ENCODE results near the gene NFU1. TPM values are rescaled to one million over a fixed set of nuclear protein-coding genes. Genes with fewer than 3 reads are reported as not detected.

NFU1 gene
- total RNA-seq (2021; ENCODE audit: unreplicated experiment) (38.2 TPM), Bru-seq, nascent RNA (percentile 60 among the genes with signal in this experiment), BruChase-seq, experiment 1, labeled RNA remaining after a 6-hour chase (percentile 55 among the genes with signal in this experiment), BruChase-seq, experiment 2, labeled RNA remaining after a 2-hour chase (percentile 47 among the genes with signal in this experiment)
- 29.4 and 36.1 TPM in 2 replicates for polyA plus RNA-seq (2012)
- long read RNA-seq, transcript NFU1-203 (8 exons, 1,467 nt) = major isoform, 10 of 17 reads
- long read RNA-seq, partial matches to known transcripts = 5 of 17 reads
- long read RNA-seq, other reads (novel, unspliced or antisense) = 0 of 17 reads

DNA sequence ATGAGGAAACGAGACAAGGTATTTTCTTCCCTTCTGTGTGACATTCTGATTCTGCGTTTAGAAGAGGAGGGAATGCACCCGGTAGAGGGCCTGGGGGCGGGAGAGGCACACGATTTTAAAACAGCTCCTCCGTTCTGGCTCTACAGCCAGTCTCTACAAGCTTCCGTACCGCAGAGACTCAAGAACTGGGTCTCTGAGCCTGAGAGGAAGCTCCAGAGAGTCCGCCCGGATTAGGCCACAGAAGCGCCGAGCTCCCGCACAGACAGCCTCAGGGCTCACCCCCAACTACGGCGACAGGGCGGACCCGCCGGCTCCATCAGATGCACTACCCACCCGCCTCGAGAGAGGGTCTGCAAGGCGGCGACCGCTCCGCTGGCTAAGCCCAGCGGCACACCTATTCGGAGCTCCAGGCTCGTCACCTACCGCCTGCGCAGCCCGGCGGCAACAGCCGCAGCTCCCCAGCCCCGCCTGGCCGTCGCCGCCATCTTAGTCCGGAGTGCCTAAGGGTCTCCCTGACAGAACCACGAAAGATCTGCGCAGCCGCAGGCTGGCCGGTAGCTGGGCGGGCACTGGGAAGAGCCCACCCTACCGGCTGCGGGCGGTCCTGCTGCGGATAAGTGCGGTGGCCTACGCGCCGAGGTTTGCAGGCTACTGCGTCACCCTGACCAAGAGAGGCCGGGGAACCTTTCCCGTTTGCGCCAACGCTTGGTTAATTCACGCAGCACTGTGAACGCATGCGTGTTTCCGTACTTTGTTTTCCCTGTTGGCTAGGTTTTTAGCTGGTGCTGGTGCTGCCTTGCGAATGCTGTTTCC is at the start of gene NFU1:
TSS of gene NFU1 (minus strand) at position 498 of the 813 bp plus-strand sequence. CDS start at position 485, 13 bp downstream.
- Histone ChIP-seq H3K4me3 (replicated peaks in 1 of 2; ENCODE audit: low read depth in 1 of 2, low read length in 2 of 2) (peak within 1 kb of the TSS; percentile 75 to 94), H3K9me2 (ENCODE audit: insufficient read depth) (no peaks in the 10 kb centered on the region), H4K20me1 (ENCODE audit: insufficient read depth) (no peaks in the 10 kb centered on the region), H3K9ac (ENCODE audit: low read length) (peak within 1 kb of the TSS; percentile 78), H3K79me2 (ENCODE audit: insufficient read depth, low read length) (peaks cover 22% of the 10 kb centered on the region), H3K27ac (ENCODE audit: low read depth, low read length) (peak within 1 kb of the TSS; percentile 92), H2AFZ (ENCODE audit: low read depth, low read length, poor library complexity, severe bottlenecking) (peak within 1 kb of the TSS; percentile 65), H3K4me2 (ENCODE audit: low read length) (peak within 1 kb of the TSS; percentile 88), H3K4me1 (ENCODE audit: control insufficient read depth in 1 of 2, insufficient read depth in 2 of 2, low read length in 2 of 2) (peaks cover 9 to 24% of the 10 kb centered on the region in 2 experiments; a peak in 3 of 4 replicates), H3K9me3 (ENCODE audit: control insufficient read depth in 1 of 2, insufficient read depth in 1 of 2, low read depth in 1 of 2, low read length in 2 of 2) (no peaks in the 10 kb centered on the region), H3K27me3 (ENCODE audit: insufficient read depth, low read length) (no peaks in the 10 kb centered on the region), H3K36me3 (ENCODE audit: control insufficient read depth in 1 of 2, insufficient read depth in 2 of 2, low read length in 2 of 2) (no peaks in the 10 kb centered on the region; a peak in 1 of 4 replicates)
- intact Hi-C loops (cut with micrococcal nuclease) = no loop called here
- ChIA-PET POLR2A (interaction anchor here (0.8 to 1.4 kb wide), 4 partner anchors 12 to 494 kb away, joined by 3 to 4 read pairs (median 3); no protein-coding TSS in a partner anchor), CTCF (interaction anchor here (0.9 to 2.2 kb wide), 3 partner anchors 48 to 277 kb away, joined by 3 to 5 read pairs (median 3); no protein-coding TSS in a partner anchor), RAD21 (ENCODE audit: low non-redundant PET in 1 of 2, low total read pairs in 2 of 2, uncharacterized antibody in 2 of 2, unreplicated experiment in 2 of 2) (no interaction called here)
- peak; percentile 14; the same call in 1 of the 2 replicates for TF ChIP-seq SIN3A (IDR thresholded peaks at IDR 0.05; ENCODE audit: low read depth)
- TF ChIP-seq YY1 (IDR thresholded peaks at IDR 0.05; ENCODE audit: extremely low read depth, insufficient replicate concordance, low read depth, low read length) = peak; percentile 96
- peak; percentile 97 for TF ChIP-seq POLR2AphosphoS5 (IDR thresholded peaks at IDR 0.05; ENCODE audit: low read depth, low read length)
- TF ChIP-seq ELF1 (IDR thresholded peaks at IDR 0.05; ENCODE audit: borderline replicate concordance, low read depth) = no peak
- TF ChIP-seq CEBPB (IDR thresholded peaks at IDR 0.05; ENCODE audit: low read depth) = no peak; the same call in 1 of the 2 replicates
- 0 out of 2 replicates have a peak, but pooled peaks have one; percentile 9 for TF ChIP-seq CBX3 (IDR thresholded peaks at IDR 0.05; ENCODE audit: low read depth)
- TF ChIP-seq POLR2A (IDR thresholded peaks at IDR 0.05; ENCODE audit: borderline replicate concordance, extremely low read depth, insufficient read depth, insufficient read length) = peak; percentile 93
- TF ChIP-seq FOSL1 (IDR thresholded peaks at IDR 0.05; ENCODE audit: low read depth) = no peak
- peak; percentile 15 for TF ChIP-seq TCF7L2 (IDR thresholded peaks at IDR 0.05; ENCODE audit: borderline replicate concordance, extremely low read depth, insufficient read depth, insufficient read length)
- no peak for TF ChIP-seq ZNF274 (IDR thresholded peaks at IDR 0.05; ENCODE audit: low read depth, low read length)
- TF ChIP-seq, protein P1, sequence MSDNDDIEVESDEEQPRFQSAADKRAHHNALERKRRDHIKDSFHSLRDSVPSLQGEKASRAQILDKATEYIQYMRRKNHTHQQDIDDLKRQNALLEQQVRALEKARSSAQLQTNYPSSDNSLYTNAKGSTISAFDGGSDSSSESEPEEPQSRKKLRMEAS (IDR thresholded peaks at IDR 0.05) = peak; percentile 37
- TF ChIP-seq, protein P2, sequence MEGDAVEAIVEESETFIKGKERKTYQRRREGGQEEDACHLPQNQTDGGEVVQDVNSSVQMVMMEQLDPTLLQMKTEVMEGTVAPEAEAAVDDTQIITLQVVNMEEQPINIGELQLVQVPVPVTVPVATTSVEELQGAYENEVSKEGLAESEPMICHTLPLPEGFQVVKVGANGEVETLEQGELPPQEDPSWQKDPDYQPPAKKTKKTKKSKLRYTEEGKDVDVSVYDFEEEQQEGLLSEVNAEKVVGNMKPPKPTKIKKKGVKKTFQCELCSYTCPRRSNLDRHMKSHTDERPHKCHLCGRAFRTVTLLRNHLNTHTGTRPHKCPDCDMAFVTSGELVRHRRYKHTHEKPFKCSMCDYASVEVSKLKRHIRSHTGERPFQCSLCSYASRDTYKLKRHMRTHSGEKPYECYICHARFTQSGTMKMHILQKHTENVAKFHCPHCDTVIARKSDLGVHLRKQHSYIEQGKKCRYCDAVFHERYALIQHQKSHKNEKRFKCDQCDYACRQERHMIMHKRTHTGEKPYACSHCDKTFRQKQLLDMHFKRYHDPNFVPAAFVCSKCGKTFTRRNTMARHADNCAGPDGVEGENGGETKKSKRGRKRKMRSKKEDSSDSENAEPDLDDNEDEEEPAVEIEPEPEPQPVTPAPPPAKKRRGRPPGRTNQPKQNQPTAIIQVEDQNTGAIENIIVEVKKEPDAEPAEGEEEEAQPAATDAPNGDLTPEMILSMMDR (IDR thresholded peaks at IDR 0.05 in 2 of 3, conservative IDR thresholded peaks at IDR 0.05 in 1 of 3; ENCODE audit: borderline replicate concordance in 1 of 3, insufficient read depth in 1 of 3, low read depth in 2 of 3, low read length in 2 of 3) = peak in 2 of 3 experiments; percentile 37 to 63; a peak in 4 of 6 replicates
- TF ChIP-seq ZFX (IDR thresholded peaks at IDR 0.05) = peak; percentile 93
- no peak for TF ChIP-seq EGR1 (IDR thresholded peaks at IDR 0.05; ENCODE audit: low read depth)
- TF ChIP-seq RAD21 (IDR thresholded peaks at IDR 0.05; ENCODE audit: low read depth) = peak; percentile 21; the same call in 1 of the 2 replicates
- TSS peak; percentile 71 for BruUV-seq (replicated peaks)
- DNase-seq (ENCODE audit: low read depth, low spot score) (peak; percentile 84), ATAC-seq (peak; percentile 97)
